VCaP (cell line): Measurements from ENCODE around the gene PLA2G4F.

Experiments used
- H3K27ac ChIP-seq: fragments of 450-650 bp; 2 replicates; pipeline ENCODE4 v1.5.1; 2017
- TF ChIP-seq, protein P1 (sequence below): fragments of 450-650 bp; conservative IDR thresholded peaks from 2 replicates; pipeline ENCODE4 v1.5.1; 2017; ENCODE audit warnings: mild to moderate bottlenecking, moderate library complexity

Gene PLA2G4F

DNA sequence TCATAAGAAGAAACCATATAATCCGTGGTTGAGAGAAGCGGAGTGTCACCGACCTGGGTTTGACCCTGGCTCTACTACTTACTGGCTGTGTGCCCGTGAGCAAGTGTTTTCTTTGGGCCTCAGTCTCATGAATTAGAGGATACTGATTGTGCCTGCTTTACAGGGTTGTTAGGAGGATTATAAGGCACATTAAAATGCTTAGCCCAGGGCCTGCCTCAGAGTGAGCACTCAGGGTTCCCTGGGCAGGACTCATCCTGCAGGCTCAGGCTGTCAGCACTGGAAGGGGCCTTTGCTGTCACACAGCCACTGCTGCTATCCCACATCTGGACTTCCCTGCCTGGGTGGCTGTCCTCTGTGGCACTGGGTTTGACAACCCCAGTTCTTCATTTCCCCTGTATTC is 4.7 kb downstream of the PLA2G4F start:
- no peak overlapping the region for H3K27ac ChIP-seq
- TF ChIP-seq, protein P1, sequence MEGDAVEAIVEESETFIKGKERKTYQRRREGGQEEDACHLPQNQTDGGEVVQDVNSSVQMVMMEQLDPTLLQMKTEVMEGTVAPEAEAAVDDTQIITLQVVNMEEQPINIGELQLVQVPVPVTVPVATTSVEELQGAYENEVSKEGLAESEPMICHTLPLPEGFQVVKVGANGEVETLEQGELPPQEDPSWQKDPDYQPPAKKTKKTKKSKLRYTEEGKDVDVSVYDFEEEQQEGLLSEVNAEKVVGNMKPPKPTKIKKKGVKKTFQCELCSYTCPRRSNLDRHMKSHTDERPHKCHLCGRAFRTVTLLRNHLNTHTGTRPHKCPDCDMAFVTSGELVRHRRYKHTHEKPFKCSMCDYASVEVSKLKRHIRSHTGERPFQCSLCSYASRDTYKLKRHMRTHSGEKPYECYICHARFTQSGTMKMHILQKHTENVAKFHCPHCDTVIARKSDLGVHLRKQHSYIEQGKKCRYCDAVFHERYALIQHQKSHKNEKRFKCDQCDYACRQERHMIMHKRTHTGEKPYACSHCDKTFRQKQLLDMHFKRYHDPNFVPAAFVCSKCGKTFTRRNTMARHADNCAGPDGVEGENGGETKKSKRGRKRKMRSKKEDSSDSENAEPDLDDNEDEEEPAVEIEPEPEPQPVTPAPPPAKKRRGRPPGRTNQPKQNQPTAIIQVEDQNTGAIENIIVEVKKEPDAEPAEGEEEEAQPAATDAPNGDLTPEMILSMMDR, result no peak

DNA sequence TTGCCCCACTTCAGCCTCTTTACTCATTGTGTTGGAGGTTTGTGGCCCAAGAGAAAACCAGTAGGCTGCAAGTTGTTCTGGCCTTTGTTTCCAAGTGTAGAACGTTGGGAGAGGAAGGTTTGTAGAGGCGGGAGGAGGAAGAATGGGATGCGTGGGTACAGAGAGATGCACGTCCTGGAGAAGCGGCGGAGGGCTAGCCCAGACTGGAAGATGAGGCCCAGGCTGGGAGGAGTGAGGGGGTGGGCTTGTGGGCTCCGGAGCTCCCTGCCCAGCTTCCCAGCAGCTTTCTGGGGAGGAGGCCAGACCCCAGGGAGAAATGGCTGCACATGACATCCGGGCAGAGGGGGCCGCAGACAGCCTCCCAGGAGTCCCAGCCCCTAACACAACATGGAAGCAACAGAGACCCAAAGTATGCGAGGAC is 5.3 kb downstream of the PLA2G4F start:
- H3K27ac ChIP-seq, result no peak overlapping the region
- TF ChIP-seq, protein P1, result no peak

DNA sequence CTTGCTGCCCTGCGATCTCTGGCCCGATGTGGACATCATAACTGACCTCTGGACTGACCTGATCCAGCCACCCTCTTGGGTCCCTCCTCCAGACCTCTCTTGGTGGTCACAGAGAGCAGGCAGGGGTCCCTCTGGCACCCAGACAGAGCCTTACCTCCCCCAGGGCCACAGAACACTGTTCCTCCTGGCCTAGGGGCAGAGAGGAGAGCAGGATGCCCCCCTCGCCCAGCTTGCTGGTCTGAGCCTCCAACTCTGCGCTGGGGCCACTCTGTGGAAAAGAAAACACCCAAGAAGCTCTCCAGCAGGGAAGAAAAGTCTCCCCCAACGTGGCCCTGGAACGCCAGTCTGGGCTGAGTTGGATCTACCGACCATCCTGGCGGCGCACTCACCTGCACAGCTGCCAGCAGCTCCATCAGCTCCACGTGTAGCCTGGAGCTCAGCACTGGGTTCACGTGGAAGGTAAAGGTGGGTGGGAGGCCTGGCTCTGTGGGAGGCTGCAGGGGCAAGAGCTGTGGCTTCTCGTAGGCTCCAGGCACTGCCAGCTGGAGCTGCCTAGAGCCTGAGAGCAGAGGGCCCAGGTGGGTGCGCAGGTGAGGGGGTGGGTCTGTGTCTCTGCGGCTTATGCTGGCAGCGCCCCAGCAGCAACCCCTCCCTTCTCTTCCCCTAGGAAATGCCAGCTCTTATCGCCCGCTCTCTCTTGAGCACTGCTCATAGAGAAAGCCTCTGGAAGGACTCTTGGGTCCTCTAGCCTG is 6.0 kb downstream of the PLA2G4F start:
- TF ChIP-seq, protein P1, result no peak
- no peak overlapping the region for H3K27ac ChIP-seq

DNA sequence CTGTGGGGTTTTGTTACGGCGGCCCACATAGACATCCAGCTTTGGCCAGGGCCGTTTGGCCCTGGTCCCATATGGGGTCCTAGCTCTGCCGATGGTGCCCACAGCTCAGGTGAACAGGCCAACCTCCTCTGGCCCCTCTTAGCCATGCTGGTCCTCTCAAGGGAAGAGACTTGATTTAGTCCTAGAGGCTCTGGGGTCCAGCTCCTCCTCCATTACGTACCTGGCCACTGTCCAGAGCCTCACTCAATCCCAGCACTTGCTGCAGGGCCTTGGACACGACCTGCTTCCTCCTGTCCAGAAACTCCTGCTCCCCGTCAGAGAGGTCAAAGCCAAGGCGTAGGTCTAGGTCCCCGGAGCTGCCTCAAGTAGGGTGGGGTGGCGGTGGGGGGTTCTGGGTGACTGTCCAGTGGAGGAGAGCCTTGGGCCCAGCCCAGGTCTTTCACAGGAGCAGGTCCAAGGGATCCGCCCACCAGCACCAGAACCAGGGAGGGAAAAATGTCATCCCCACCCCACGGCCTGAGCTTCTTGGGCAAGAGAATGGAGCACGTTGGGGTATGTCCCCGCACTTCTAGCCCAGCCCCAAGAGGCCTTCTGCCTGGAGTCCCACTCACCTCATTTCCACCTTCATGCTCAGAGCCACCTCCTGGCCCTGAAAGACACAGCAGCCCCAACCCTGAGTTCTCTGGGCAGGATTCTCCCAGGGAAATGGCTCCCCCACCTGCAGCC is 6.8 kb downstream of the PLA2G4F start:
- no peak overlapping the region for H3K27ac ChIP-seq
- TF ChIP-seq, protein P1, result no peak

DNA sequence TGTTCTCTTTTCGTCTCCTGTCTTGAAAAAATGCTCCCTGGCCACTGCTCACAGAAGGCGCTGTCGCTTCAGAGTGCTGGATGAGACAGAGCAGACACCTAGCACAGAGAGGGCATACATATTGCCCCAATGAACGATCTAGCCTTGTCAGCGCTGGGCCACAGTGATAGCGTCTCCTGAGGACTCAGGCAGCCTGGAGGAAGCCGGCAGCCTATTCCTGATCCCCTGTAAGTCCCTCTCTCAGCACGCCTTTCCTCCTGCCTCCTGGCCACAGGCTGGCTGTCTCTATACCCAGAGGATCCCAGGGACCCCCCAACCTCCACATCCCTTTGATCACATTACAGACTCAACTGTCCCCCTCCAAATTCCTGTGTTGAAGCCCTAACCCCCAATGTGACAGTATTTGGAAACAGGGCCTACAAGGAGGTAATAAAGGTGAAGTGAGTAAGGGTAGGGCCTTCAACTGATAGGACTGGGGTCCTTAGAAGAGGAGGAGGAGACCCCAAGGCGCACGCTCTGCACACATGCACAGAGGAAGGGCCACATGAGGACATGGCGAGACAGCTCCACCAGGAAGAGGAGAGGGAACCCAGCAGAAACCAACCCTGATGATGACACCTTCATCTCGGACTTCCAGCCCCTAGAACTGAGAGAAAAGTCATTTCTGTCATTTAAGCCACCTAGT is 7.5 kb downstream of the PLA2G4F start:
- H3K27ac ChIP-seq, result no peak overlapping the region
- TF ChIP-seq, protein P1, result no peak

DNA sequence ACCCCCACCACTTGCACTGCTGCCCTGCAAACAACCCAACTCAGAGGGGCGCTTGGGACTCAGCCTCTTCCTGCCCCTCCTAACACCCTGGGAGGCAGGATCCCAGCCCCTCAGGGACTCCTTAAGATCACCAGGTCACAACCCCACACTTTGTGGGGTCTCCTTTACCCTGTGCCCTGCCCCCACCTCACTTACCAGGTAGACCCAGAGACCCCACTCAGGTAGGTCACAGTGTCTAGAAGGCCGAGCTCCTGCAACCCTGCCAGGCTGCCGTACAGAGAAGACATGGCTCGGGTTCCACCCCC is 9.1 kb downstream of the PLA2G4F start:
- no peak overlapping the region for H3K27ac ChIP-seq
- TF ChIP-seq, protein P1, result no peak
